ENCODE measurements around the gene PARD3.

Gene PARD3

GRCh38 chr10:34169131-34169530, 646.0 kb downstream of the PARD3 start:
- DNase-seq = no peak

GRCh38 chr10:34168439-34168838, 646.7 kb downstream of the PARD3 start:
- DNase-seq = no peak

- no peak for DNase-seq
These were observed 648.3 kb downstream of the PARD3 start for GRCh38 chr10:34166823-34167222.

GRCh38 chr10:34166354-34166753, 648.7 kb downstream of the PARD3 start:
- no peak for DNase-seq

- DNase-seq = no peak
These were observed 651.1 kb downstream of the PARD3 start for GRCh38 chr10:34164029-34164428.

- no peak for DNase-seq
These were observed 651.8 kb downstream of the PARD3 start for GRCh38 chr10:34163075-34163905.

- DNase-seq = no peak
These were observed 653.2 kb downstream of the PARD3 start for GRCh38 chr10:34161777-34162370.

GRCh38 chr10:34160595-34160994, 654.5 kb downstream of the PARD3 start:
- DNase-seq = no peak

- DNase-seq = no peak
These were observed 657.6 kb downstream of the PARD3 start for GRCh38 chr10:34157501-34157900.

- DNase-seq = no peak
These were observed 658.2 kb downstream of the PARD3 start for GRCh38 chr10:34156781-34157425.

- no peak for DNase-seq
These were observed 659.3 kb downstream of the PARD3 start for GRCh38 chr10:34155812-34156211.

- no peak for DNase-seq
These were observed 660.7 kb downstream of the PARD3 start for GRCh38 chr10:34154383-34154900.

- DNase-seq = no peak
These were observed 661.3 kb downstream of the PARD3 start for GRCh38 chr10:34153663-34154382.

- DNase-seq = no peak
These were observed 662.7 kb downstream of the PARD3 start for GRCh38 chr10:34152434-34152833.

GRCh38 chr10:34151931-34152330, 663.2 kb downstream of the PARD3 start:
- no peak for DNase-seq

GRCh38 chr10:34151481-34151880, 663.6 kb downstream of the PARD3 start:
- DNase-seq = no peak

GRCh38 chr10:34150103-34150502, 665.0 kb downstream of the PARD3 start:
- no peak for DNase-seq

- DNase-seq = no peak
These were observed 666.8 kb downstream of the PARD3 start for GRCh38 chr10:34148305-34148657.

- DNase-seq = no peak
These were observed 667.3 kb downstream of the PARD3 start for GRCh38 chr10:34147641-34148304.

- no peak for DNase-seq
These were observed 669.4 kb downstream of the PARD3 start for GRCh38 chr10:34145715-34146114.

GRCh38 chr10:34143466-34143865, 671.6 kb downstream of the PARD3 start:
- DNase-seq = no peak

- no peak for DNase-seq
These were observed 673.9 kb downstream of the PARD3 start for GRCh38 chr10:34141032-34141680.
